K562 (cell line): Measurements from ENCODE around the gene SMCHD1.

ENCODE experiments used
- CC2D1A ChIP-seq: fragments of 450-650 bp; IDR thresholded peaks from 2 replicates; pipeline ENCODE4 v1.6.1; 2017; ENCODE audit warnings: mild to moderate bottlenecking
- GTF2F1 ChIP-seq: IDR thresholded peaks from 2 replicates; pipeline ENCODE4 v1.6.1; 2011; ENCODE audit warnings: low read depth, low read length, improper control_type of control experiment
- HDAC8 ChIP-seq: fragments of 450-650 bp; IDR thresholded peaks from 2 replicates; pipeline ENCODE4 v1.6.1; 2016; ENCODE audit warnings: mild to moderate bottlenecking, missing genetic modification characterization, moderate library complexity, missing compliant biosample characterization
- NR2C2 ChIP-seq, 2 experiments: fragments of 200-800 bp in 1 of 2; sonication (Bioruptor generic) in 1 of 2; sonication (generic) in 1 of 2; formaldehyde crosslinking in 1 of 2; IDR thresholded peaks; 2 replicates each; pipeline versions ENCODE4 v1.6.1 to v1.8.0; 2016 to 2022; ENCODE audit warnings: mild to moderate bottlenecking in 1 of 2, missing compliant biosample characterization in 1 of 2, missing genetic modification characterization in 1 of 2, missing genetic modification reagents in 1 of 2
- POLR2A ChIP-seq: fragments of 450-650 bp; conservative IDR thresholded peaks from 2 replicates; pipeline ENCODE4 v1.6.1; 2016
- SIN3A ChIP-seq, 2 experiments: fragments of 150-350 bp in 1 of 2; IDR thresholded peaks; 2 replicates each; pipeline ENCODE4 v1.6.1; 2011 to 2016; ENCODE audit warnings: borderline replicate concordance in 2 of 2, low read depth in 2 of 2, low read length in 2 of 2, mild to moderate bottlenecking in 2 of 2, moderate library complexity in 2 of 2; ENCODE audit not compliant: control insufficient read depth in 1 of 2
- TAF1 ChIP-seq: IDR thresholded peaks from 2 replicates; pipeline ENCODE4 v1.6.1; 2011; ENCODE audit warnings: mild to moderate bottlenecking, low read length, moderate library complexity; ENCODE audit not compliant: insufficient read depth, control insufficient read depth, severe bottlenecking; ENCODE audit errors: extremely low read depth
- YY1 ChIP-seq, 3 experiments: IDR thresholded peaks; 2 replicates each; pipeline ENCODE4 v1.6.1; 2011; ENCODE audit warnings: low read length in 2 of 3, mild to moderate bottlenecking in 2 of 3, moderate library complexity in 2 of 3, borderline replicate concordance in 1 of 3, control low read depth in 1 of 3, low read depth in 1 of 3; ENCODE audit not compliant: insufficient read depth in 3 of 3, insufficient replicate concordance in 2 of 3, control insufficient read depth in 1 of 3, insufficient read length in 1 of 3; ENCODE audit errors: extremely low read depth in 1 of 3
- TF ChIP-seq, protein P1 (sequence below), 3 experiments: IDR thresholded peaks in 2 of 3; conservative IDR thresholded peaks in 1 of 3; 2 replicates each; pipeline ENCODE4 v1.5.1; 2011 to 2012; ENCODE audit warnings: low read length in 3 of 3, mild to moderate bottlenecking in 3 of 3, control low read depth in 2 of 3, improper control_type of control experiment in 1 of 3, inconsistent platforms in 1 of 3, low read depth in 1 of 3, mixed read lengths in 1 of 3, moderate library complexity in 1 of 3; ENCODE audit not compliant: insufficient read depth in 2 of 3

DNA sequence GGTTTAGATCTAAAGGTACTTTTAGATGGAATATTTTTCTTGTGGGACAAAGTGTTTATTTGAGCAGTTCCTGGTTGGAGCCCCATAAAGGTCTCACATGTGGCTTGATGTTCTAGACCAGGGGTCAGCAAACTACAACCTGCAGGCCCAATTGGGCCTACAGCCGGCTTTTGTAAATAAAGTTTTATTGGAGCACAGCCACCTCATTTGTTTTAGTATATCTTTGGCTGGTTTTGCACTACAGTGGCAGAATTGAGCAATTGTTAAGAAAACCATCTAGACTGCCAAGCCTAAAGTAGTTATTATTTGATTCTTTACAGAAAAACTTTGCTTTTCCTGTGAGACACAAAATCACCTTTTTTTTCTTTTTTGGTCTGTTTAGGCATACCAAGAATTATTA is 42.5 kb upstream of the SMCHD1 start:
- TF ChIP-seq GTF2F1, result no peak
- no peak for TF ChIP-seq TAF1
- no peak for TF ChIP-seq YY1 (IDR thresholded peaks at IDR 0.05; ENCODE audit: borderline replicate concordance in 1 of 3, control insufficient read depth in 1 of 3, extremely low read depth in 1 of 3, insufficient read depth in 3 of 3, insufficient read length in 1 of 3, insufficient replicate concordance in 2 of 3, low read depth in 1 of 3, low read length in 2 of 3)
- no peak for TF ChIP-seq POLR2A
- TF ChIP-seq, protein P1, sequence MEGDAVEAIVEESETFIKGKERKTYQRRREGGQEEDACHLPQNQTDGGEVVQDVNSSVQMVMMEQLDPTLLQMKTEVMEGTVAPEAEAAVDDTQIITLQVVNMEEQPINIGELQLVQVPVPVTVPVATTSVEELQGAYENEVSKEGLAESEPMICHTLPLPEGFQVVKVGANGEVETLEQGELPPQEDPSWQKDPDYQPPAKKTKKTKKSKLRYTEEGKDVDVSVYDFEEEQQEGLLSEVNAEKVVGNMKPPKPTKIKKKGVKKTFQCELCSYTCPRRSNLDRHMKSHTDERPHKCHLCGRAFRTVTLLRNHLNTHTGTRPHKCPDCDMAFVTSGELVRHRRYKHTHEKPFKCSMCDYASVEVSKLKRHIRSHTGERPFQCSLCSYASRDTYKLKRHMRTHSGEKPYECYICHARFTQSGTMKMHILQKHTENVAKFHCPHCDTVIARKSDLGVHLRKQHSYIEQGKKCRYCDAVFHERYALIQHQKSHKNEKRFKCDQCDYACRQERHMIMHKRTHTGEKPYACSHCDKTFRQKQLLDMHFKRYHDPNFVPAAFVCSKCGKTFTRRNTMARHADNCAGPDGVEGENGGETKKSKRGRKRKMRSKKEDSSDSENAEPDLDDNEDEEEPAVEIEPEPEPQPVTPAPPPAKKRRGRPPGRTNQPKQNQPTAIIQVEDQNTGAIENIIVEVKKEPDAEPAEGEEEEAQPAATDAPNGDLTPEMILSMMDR (IDR thresholded peaks at IDR 0.05 in 2 of 3, conservative IDR thresholded peaks at IDR 0.05 in 1 of 3; ENCODE audit: insufficient read depth in 2 of 3, low read depth in 1 of 3, low read length in 3 of 3), result no peak
- no peak for TF ChIP-seq CC2D1A
- TF ChIP-seq NR2C2 (CRISPR knock-in tag; IDR thresholded peaks at IDR 0.05), result no peak
- no peak for TF ChIP-seq NR2C2 (tag; IDR thresholded peaks at IDR 0.05)
- no peak for TF ChIP-seq SIN3A (IDR thresholded peaks at IDR 0.05; ENCODE audit: borderline replicate concordance in 2 of 2, control insufficient read depth in 1 of 2, low read depth in 2 of 2, low read length in 2 of 2)
- TF ChIP-seq HDAC8 (tag), result no peak
